HepG2 (cell line): ENCODE measurements around the gene FAF2.

Experiments
- TF ChIP-seq, protein P1 (sequence below), 2 experiments: IDR thresholded peaks; 2 replicates each; pipeline ENCODE4 v1.6.1; 2011 to 2012; ENCODE audit warnings: low read length in 2 of 2, borderline replicate concordance in 1 of 2, low read depth in 1 of 2, mild to moderate bottlenecking in 1 of 2, moderate library complexity in 1 of 2
- TF ChIP-seq, protein P2 (sequence below): sonication (generic); formaldehyde crosslinking; IDR thresholded peaks from 2 replicates; pipeline ENCODE4 v1.9.0; 2021; ENCODE audit warnings: missing genetic modification reagents, mild to moderate bottlenecking, borderline replicate concordance
- TF ChIP-seq, protein P3 (sequence below): sonication (generic); formaldehyde crosslinking; IDR thresholded peaks from 2 replicates; pipeline ENCODE4 v1.5.0; 2020; ENCODE audit warnings: mild to moderate bottlenecking, missing genetic modification reagents, moderate library complexity

DNA sequence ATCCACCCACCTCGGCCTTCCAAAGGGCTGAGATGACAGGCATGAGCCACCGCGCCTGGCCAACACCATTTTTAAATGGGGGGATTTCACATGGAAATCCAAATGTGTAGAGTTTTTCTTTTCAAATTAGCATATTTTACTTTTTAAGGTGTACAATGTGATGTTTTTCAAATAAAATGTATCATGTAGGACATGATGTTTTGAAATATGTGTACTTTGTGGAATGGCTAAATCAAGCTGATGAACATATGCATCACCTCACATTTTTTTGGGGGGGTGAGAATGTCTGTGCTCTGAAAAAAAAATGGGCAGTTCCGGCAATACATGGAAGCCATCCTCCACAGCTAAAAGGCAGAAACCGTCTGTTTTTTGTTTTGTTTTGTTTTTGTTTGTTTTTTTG lies 3.4 kb upstream of the FAF2 start:
- TF ChIP-seq, protein P1, sequence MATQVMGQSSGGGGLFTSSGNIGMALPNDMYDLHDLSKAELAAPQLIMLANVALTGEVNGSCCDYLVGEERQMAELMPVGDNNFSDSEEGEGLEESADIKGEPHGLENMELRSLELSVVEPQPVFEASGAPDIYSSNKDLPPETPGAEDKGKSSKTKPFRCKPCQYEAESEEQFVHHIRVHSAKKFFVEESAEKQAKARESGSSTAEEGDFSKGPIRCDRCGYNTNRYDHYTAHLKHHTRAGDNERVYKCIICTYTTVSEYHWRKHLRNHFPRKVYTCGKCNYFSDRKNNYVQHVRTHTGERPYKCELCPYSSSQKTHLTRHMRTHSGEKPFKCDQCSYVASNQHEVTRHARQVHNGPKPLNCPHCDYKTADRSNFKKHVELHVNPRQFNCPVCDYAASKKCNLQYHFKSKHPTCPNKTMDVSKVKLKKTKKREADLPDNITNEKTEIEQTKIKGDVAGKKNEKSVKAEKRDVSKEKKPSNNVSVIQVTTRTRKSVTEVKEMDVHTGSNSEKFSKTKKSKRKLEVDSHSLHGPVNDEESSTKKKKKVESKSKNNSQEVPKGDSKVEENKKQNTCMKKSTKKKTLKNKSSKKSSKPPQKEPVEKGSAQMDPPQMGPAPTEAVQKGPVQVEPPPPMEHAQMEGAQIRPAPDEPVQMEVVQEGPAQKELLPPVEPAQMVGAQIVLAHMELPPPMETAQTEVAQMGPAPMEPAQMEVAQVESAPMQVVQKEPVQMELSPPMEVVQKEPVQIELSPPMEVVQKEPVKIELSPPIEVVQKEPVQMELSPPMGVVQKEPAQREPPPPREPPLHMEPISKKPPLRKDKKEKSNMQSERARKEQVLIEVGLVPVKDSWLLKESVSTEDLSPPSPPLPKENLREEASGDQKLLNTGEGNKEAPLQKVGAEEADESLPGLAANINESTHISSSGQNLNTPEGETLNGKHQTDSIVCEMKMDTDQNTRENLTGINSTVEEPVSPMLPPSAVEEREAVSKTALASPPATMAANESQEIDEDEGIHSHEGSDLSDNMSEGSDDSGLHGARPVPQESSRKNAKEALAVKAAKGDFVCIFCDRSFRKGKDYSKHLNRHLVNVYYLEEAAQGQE (IDR thresholded peaks at IDR 0.05; ENCODE audit: borderline replicate concordance in 1 of 2, low read depth in 1 of 2, low read length in 2 of 2): no peak
- TF ChIP-seq, protein P2, sequence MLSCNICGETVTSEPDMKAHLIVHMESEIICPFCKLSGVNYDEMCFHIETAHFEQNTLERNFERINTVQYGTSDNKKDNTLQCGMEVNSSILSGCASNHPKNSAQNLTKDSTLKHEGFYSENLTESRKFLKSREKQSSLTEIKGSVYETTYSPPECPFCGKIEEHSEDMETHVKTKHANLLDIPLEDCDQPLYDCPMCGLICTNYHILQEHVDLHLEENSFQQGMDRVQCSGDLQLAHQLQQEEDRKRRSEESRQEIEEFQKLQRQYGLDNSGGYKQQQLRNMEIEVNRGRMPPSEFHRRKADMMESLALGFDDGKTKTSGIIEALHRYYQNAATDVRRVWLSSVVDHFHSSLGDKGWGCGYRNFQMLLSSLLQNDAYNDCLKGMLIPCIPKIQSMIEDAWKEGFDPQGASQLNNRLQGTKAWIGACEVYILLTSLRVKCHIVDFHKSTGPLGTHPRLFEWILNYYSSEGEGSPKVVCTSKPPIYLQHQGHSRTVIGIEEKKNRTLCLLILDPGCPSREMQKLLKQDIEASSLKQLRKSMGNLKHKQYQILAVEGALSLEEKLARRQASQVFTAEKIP (CRISPR knock-in tag): no peak
- TF ChIP-seq, protein P3, sequence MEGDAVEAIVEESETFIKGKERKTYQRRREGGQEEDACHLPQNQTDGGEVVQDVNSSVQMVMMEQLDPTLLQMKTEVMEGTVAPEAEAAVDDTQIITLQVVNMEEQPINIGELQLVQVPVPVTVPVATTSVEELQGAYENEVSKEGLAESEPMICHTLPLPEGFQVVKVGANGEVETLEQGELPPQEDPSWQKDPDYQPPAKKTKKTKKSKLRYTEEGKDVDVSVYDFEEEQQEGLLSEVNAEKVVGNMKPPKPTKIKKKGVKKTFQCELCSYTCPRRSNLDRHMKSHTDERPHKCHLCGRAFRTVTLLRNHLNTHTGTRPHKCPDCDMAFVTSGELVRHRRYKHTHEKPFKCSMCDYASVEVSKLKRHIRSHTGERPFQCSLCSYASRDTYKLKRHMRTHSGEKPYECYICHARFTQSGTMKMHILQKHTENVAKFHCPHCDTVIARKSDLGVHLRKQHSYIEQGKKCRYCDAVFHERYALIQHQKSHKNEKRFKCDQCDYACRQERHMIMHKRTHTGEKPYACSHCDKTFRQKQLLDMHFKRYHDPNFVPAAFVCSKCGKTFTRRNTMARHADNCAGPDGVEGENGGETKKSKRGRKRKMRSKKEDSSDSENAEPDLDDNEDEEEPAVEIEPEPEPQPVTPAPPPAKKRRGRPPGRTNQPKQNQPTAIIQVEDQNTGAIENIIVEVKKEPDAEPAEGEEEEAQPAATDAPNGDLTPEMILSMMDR (CRISPR knock-in tag): no peak
